Testis (tissue), 2 donors: ENCODE measurements around the gene HEPACAM2.

Experiments used
- POLR2A ChIP-seq: fragments of 450-650 bp; IDR thresholded peaks from one replicate; pipeline ENCODE4 v1.6.1; 2017; ENCODE audit warnings: antibody characterized with exemption, mild to moderate bottlenecking, moderate library complexity
- TF ChIP-seq, protein P1 (sequence below), 3 experiments: fragments of 450-650 bp in 2 of 3; fragments of 200-600 bp in 1 of 3; sonication (generic) in 1 of 3; IDR thresholded peaks; one replicate each; pipeline ENCODE4 v1.5.1; 2016 to 2019; ENCODE audit warnings: antibody characterized with exemption in 3 of 3, mild to moderate bottlenecking in 2 of 3, moderate library complexity in 1 of 3

DNA sequence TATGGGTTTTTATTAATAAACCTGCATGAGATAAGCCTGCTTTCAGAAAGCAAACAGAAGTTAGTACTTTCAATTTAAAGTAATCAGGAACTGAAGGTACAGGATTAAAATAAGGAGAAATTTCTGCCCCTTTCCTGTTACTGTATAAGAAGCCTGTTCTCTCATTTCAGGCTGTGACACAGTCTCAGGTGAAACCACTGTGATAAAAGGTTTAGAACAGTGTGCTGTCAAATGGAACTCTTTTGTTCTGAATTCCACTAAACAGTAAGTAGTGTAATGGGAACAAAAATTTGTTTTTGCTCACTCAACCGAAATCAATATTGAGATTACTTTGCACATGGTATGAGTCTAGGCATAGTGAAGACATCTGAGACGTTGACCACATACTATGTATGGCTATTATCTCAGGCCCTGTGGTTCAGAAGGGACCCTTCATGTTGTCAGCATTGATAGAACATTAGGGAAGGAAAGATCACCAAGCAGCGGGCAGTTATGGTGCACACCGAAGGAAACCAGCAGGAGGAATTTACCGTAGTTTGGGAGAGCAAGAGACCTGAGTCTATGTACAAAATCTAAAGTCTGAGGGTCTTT lies 14.9 kb downstream of the HEPACAM2 start:
- TF ChIP-seq, protein P1, sequence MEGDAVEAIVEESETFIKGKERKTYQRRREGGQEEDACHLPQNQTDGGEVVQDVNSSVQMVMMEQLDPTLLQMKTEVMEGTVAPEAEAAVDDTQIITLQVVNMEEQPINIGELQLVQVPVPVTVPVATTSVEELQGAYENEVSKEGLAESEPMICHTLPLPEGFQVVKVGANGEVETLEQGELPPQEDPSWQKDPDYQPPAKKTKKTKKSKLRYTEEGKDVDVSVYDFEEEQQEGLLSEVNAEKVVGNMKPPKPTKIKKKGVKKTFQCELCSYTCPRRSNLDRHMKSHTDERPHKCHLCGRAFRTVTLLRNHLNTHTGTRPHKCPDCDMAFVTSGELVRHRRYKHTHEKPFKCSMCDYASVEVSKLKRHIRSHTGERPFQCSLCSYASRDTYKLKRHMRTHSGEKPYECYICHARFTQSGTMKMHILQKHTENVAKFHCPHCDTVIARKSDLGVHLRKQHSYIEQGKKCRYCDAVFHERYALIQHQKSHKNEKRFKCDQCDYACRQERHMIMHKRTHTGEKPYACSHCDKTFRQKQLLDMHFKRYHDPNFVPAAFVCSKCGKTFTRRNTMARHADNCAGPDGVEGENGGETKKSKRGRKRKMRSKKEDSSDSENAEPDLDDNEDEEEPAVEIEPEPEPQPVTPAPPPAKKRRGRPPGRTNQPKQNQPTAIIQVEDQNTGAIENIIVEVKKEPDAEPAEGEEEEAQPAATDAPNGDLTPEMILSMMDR (IDR thresholded peaks at IDR 0.05) = no peak
- TF ChIP-seq POLR2A = no peak
